ENCODE results near the gene NPR1.

The NPR1 gene

GRCh38 chr1:153678519-153679336, at the start of gene NPR1:
Gene NPR1 (plus strand): TSS chr1:153678688. CDS start chr1:153679109, 421 bp downstream.
- TF ChIP-seq GATA2 (IDR thresholded peaks at IDR 0.05; ENCODE audit: low read depth, low read length) (no peak), GATA3 (IDR thresholded peaks at IDR 0.05; ENCODE audit: low read depth, low read length) (no peak)

- TF ChIP-seq GATA2 (IDR thresholded peaks at IDR 0.05; ENCODE audit: low read depth, low read length) (no peak), GATA3 (IDR thresholded peaks at IDR 0.05; ENCODE audit: low read depth, low read length) (no peak)
These were observed 49.2 kb upstream of the NPR1 start for GRCh38 chr1:153629343-153629665.

GRCh38 chr1:153629971-153630370, 48.5 kb upstream of the NPR1 start:
- TF ChIP-seq GATA2 (IDR thresholded peaks at IDR 0.05; ENCODE audit: low read depth, low read length) (no peak), GATA3 (IDR thresholded peaks at IDR 0.05; ENCODE audit: low read depth, low read length) (no peak)

GRCh38 chr1:153630384-153630783, 48.1 kb upstream of the NPR1 start:
- TF ChIP-seq GATA3 (IDR thresholded peaks at IDR 0.05; ENCODE audit: low read depth, low read length) (no peak), GATA2 (IDR thresholded peaks at IDR 0.05; ENCODE audit: low read depth, low read length) (no peak)

- TF ChIP-seq GATA2 (IDR thresholded peaks at IDR 0.05; ENCODE audit: low read depth, low read length), result no peak
- no peak for TF ChIP-seq GATA3 (IDR thresholded peaks at IDR 0.05; ENCODE audit: low read depth, low read length)
These were observed 47.2 kb upstream of the NPR1 start for GRCh38 chr1:153631047-153632022.

GRCh38 chr1:153633161-153633753, 45.2 kb upstream of the NPR1 start:
- TF ChIP-seq GATA2 (IDR thresholded peaks at IDR 0.05; ENCODE audit: low read depth, low read length), result no peak
- no peak for TF ChIP-seq GATA3 (IDR thresholded peaks at IDR 0.05; ENCODE audit: low read depth, low read length)

- TF ChIP-seq GATA3 (IDR thresholded peaks at IDR 0.05; ENCODE audit: low read depth, low read length) (no peak), GATA2 (IDR thresholded peaks at IDR 0.05; ENCODE audit: low read depth, low read length) (no peak)
These were observed 44.5 kb upstream of the NPR1 start, which contains the start of gene CHTOP for GRCh38 chr1:153633754-153634665. Gene CHTOP (plus strand): TSS chr1:153634066. CDS start chr1:153636589, 2,523 bp downstream.

GRCh38 chr1:153635872-153636271, 42.6 kb upstream of the NPR1 start:
- TF ChIP-seq GATA2 (IDR thresholded peaks at IDR 0.05; ENCODE audit: low read depth, low read length) (no peak), GATA3 (IDR thresholded peaks at IDR 0.05; ENCODE audit: low read depth, low read length) (no peak)

GRCh38 chr1:153636312-153636711, 42.2 kb upstream of the NPR1 start:
- no peak for TF ChIP-seq GATA2 (IDR thresholded peaks at IDR 0.05; ENCODE audit: low read depth, low read length)
- no peak for TF ChIP-seq GATA3 (IDR thresholded peaks at IDR 0.05; ENCODE audit: low read depth, low read length)

GRCh38 chr1:153638261-153638660, 40.2 kb upstream of the NPR1 start:
- TF ChIP-seq GATA3 (IDR thresholded peaks at IDR 0.05; ENCODE audit: low read depth, low read length) (no peak), GATA2 (IDR thresholded peaks at IDR 0.05; ENCODE audit: low read depth, low read length) (no peak)

GRCh38 chr1:153639280-153639679, 39.2 kb upstream of the NPR1 start:
- TF ChIP-seq GATA3 (IDR thresholded peaks at IDR 0.05; ENCODE audit: low read depth, low read length), result no peak
- no peak for TF ChIP-seq GATA2 (IDR thresholded peaks at IDR 0.05; ENCODE audit: low read depth, low read length)

GRCh38 chr1:153640861-153641260, 37.6 kb upstream of the NPR1 start:
- TF ChIP-seq GATA2 (IDR thresholded peaks at IDR 0.05; ENCODE audit: low read depth, low read length) (no peak), GATA3 (IDR thresholded peaks at IDR 0.05; ENCODE audit: low read depth, low read length) (no peak)

GRCh38 chr1:153642161-153642560, 36.3 kb upstream of the NPR1 start:
- TF ChIP-seq GATA2 (IDR thresholded peaks at IDR 0.05; ENCODE audit: low read depth, low read length), result no peak
- no peak for TF ChIP-seq GATA3 (IDR thresholded peaks at IDR 0.05; ENCODE audit: low read depth, low read length)

Measured in SH-SY5Y (cell line).